ENCODE data around the gene TMC2.
"Not testable (repeated sequence)": the region's sequence is repeated elsewhere in the genome, so short reads cannot be mapped to it uniquely, and the experiment has no call there.

TMC2 gene

GRCh38 chr20:2523919-2524708, 12.3 kb upstream of the TMC2 start:
- H3K4me3 ChIP-seq (ENCODE audit: low read length): peak overlapping the region; percentile 61
- peak; percentile 53 for DNase-seq (ENCODE audit: low read depth, low spot score)

- no peak for DNase-seq (ENCODE audit: low read depth, low spot score)
- peak overlapping the region; percentile 61 for H3K4me3 ChIP-seq (ENCODE audit: low read length)
These were observed 11.5 kb upstream of the TMC2 start for GRCh38 chr20:2524709-2525506.

- H3K4me3 ChIP-seq (ENCODE audit: low read length); DNase-seq (ENCODE audit: low read depth, low spot score): not testable (repeated sequence)
These were observed 10.2 kb upstream of the TMC2 start for GRCh38 chr20:2526218-2526583.

GRCh38 chr20:2527762-2528161, 8.6 kb upstream of the TMC2 start:
- DNase-seq (ENCODE audit: low read depth, low spot score): no peak
- H3K4me3 ChIP-seq (ENCODE audit: low read length): no peak overlapping the region

- DNase-seq (ENCODE audit: low read depth, low spot score): no peak
These were observed 7.6 kb upstream of the TMC2 start for GRCh38 chr20:2528671-2529271.

GRCh38 chr20:2533118-2533517, 3.3 kb upstream of the TMC2 start:
- no peak for DNase-seq (ENCODE audit: low read depth, low spot score)

More at GRCh38 chr20:2528671-2529271, 7.6 kb upstream of the TMC2 start:
- H3K4me3 ChIP-seq (ENCODE audit: low read length): no peak overlapping the region

GRCh38 chr20:2535711-2536559, 438 bp upstream of the TMC2 start:
- no peak overlapping the region for H3K4me3 ChIP-seq (ENCODE audit: low read length)
- DNase-seq (ENCODE audit: low read depth, low spot score): no peak

More at GRCh38 chr20:2533118-2533517, 3.3 kb upstream of the TMC2 start:
- H3K4me3 ChIP-seq (ENCODE audit: low read length): no peak overlapping the region

GRCh38 chr20:2537101-2537500, 728 bp downstream of the TMC2 start:
- H3K4me3 ChIP-seq (ENCODE audit: low read length): no peak overlapping the region
- no peak for DNase-seq (ENCODE audit: low read depth, low spot score)

- no peak overlapping the region for H3K4me3 ChIP-seq (ENCODE audit: low read length)
- DNase-seq (ENCODE audit: low read depth, low spot score): no peak
These were observed 2.0 kb downstream of the TMC2 start for GRCh38 chr20:2538356-2538755.

GRCh38 chr20:2538931-2539720, 2.8 kb downstream of the TMC2 start:
- H3K4me3 ChIP-seq (ENCODE audit: low read length): no peak overlapping the region
- DNase-seq (ENCODE audit: low read depth, low spot score): no peak

- no peak for DNase-seq (ENCODE audit: low read depth, low spot score)
- no peak overlapping the region for H3K4me3 ChIP-seq (ENCODE audit: low read length)
These were observed 5.6 kb downstream of the TMC2 start for GRCh38 chr20:2541940-2542339.

GRCh38 chr20:2542361-2542760, 6.0 kb downstream of the TMC2 start:
- no peak for DNase-seq (ENCODE audit: low read depth, low spot score)
- H3K4me3 ChIP-seq (ENCODE audit: low read length): no peak overlapping the region

- no peak for DNase-seq (ENCODE audit: low read depth, low spot score)
- no peak overlapping the region for H3K4me3 ChIP-seq (ENCODE audit: low read length)
These were observed 7.8 kb downstream of the TMC2 start for GRCh38 chr20:2544211-2544610.

GRCh38 chr20:2545594-2545993, 9.2 kb downstream of the TMC2 start:
- DNase-seq (ENCODE audit: low read depth, low spot score): no peak
- H3K4me3 ChIP-seq (ENCODE audit: low read length): no peak overlapping the region

- no peak for DNase-seq (ENCODE audit: low read depth, low spot score)
These were observed 21.7 kb downstream of the TMC2 start for GRCh38 chr20:2557873-2558580.

GRCh38 chr20:2558581-2559278, 22.4 kb downstream of the TMC2 start:
- no peak for DNase-seq (ENCODE audit: low read depth, low spot score)
- H3K4me3 ChIP-seq (ENCODE audit: low read length): no peak overlapping the region

More at GRCh38 chr20:2557873-2558580, 21.7 kb downstream of the TMC2 start:
- H3K4me3 ChIP-seq (ENCODE audit: low read length): no peak overlapping the region

- no peak overlapping the region for H3K4me3 ChIP-seq (ENCODE audit: low read length)
- no peak for DNase-seq (ENCODE audit: low read depth, low spot score)
These were observed 22.9 kb downstream of the TMC2 start for GRCh38 chr20:2559279-2559626.

Measured in Jurkat, Clone E6-1 (cell line).